Lower lobe of right lung (tissue), 2 donors: ENCODE measurements around the gene EVI5L. TPM values are rescaled to one million over a fixed set of nuclear protein-coding genes. Genes with fewer than 3 reads are reported as not detected.

Experiments used
- ATAC-seq, 2 donors: fragments of 200-7000 bp; cut with Tn5 transposase; one replicate each; pipeline ENCODE4 v1.9.1; 2020 to 2022; ENCODE audit warnings: mild to moderate bottlenecking in 2 of 2, moderate library complexity in 2 of 2
- DNase-seq: peaks from one replicate; pipeline ENCODE4 v3.0.0-alpha.2; 2020
- H3K27ac ChIP-seq: fragments of 200-600 bp; one replicate; pipeline ENCODE4 v1.8.0; 2022
- H3K27me3 ChIP-seq: fragments of 200-600 bp; one replicate; pipeline ENCODE4 v1.8.0; 2022; ENCODE audit warnings: low read depth
- H3K36me3 ChIP-seq: fragments of 200-600 bp; one replicate; pipeline ENCODE4 v1.8.0; 2022; ENCODE audit warnings: mild to moderate bottlenecking
- H3K4me1 ChIP-seq: fragments of 200-600 bp; one replicate; pipeline ENCODE4 v1.8.0; 2022
- H3K4me3 ChIP-seq: fragments of 200-600 bp; one replicate; pipeline ENCODE4 v1.8.0; 2022; ENCODE audit warnings: mild to moderate bottlenecking
- H3K9me3 ChIP-seq: fragments of 200-600 bp; one replicate; pipeline ENCODE4 v1.8.0; 2022
- CTCF ChIP-seq: fragments of 200-600 bp; IDR thresholded peaks from one replicate; pipeline ENCODE4 v1.8.0; 2022; ENCODE audit warnings: antibody characterized with exemption, mild to moderate bottlenecking
- intact Hi-C: fragments of 100-400 bp; cut with DNase I; formaldehyde crosslinking; loops from one replicate; pipeline ENCODE4 v1.11.0; 2022
- total RNA-seq: library from RNA; stranded (reverse); fragmentation: NEBNext Ultra II Directional; extraction: Animal tissue kit (Norgen Biotek cat#: 25700); gene quantifications from one replicate; pipeline ENCODE4 v1.2.1, GENCODE V29; 2021
- donor health status: DM: no; HTN: yes; CAD: no; lungs with severe emphysema.

The EVI5L gene
- total RNA-seq, 1 donor from 2014 or later: 11.7 TPM

- ATAC-seq (no peak), DNase-seq (no peak)
- Histone ChIP-seq H3K27me3 (peaks cover 26% of the 10 kb centered on the region), H3K4me1 (peaks cover 30% of the 10 kb centered on the region), H3K9me3 (no peaks in the 10 kb centered on the region), H3K4me3 (no peak overlapping the region), H3K36me3 (no peaks in the 10 kb centered on the region), H3K27ac (no peak overlapping the region)
- TF ChIP-seq CTCF: no peak
- intact Hi-C loops: no loop called here
These were observed 35.4 kb downstream of the EVI5L start for GRCh38 chr19:7865262-7865911.

GRCh38 chr19:7866399-7867091, 36.5 kb downstream of the EVI5L start:
- Histone ChIP-seq H3K9me3 (no peaks in the 10 kb centered on the region), H3K4me1 (peaks cover 39% of the 10 kb centered on the region), H3K4me3 (no peak overlapping the region), H3K36me3 (no peaks in the 10 kb centered on the region), H3K27me3 (peaks cover 22% of the 10 kb centered on the region), H3K27ac (no peak overlapping the region)
- ATAC-seq: no peak
- TF ChIP-seq CTCF: no peak
- DNase-seq: no peak
- intact Hi-C loops: no loop called here

- intact Hi-C loops: no loop called here
- no peak for DNase-seq
- Histone ChIP-seq H3K4me1 (peaks cover 38% of the 10 kb centered on the region), H3K4me3 (no peak overlapping the region), H3K27me3 (peaks cover 17% of the 10 kb centered on the region), H3K27ac (no peak overlapping the region), H3K9me3 (no peaks in the 10 kb centered on the region), H3K36me3 (no peaks in the 10 kb centered on the region)
- no peak for ATAC-seq
- no peak for TF ChIP-seq CTCF
These were observed 37.2 kb downstream of the EVI5L start for GRCh38 chr19:7867092-7867844.

- Histone ChIP-seq H3K27ac (no peak overlapping the region), H3K36me3 (no peaks in the 10 kb centered on the region), H3K4me1 (peaks cover 42% of the 10 kb centered on the region), H3K4me3 (peak overlapping the region; percentile 55), H3K9me3 (no peaks in the 10 kb centered on the region), H3K27me3 (peaks cover 24% of the 10 kb centered on the region)
- DNase-seq (no peak), ATAC-seq (no peak)
- intact Hi-C loops: no loop called here
- TF ChIP-seq CTCF: no peak
These were observed 38.3 kb downstream of the EVI5L start for GRCh38 chr19:7868326-7868670.

- peak; percentile 88 for TF ChIP-seq CTCF
- H3K4me3 ChIP-seq: peak overlapping the region; percentile 55
- DNase-seq (peak; percentile 83), ATAC-seq (peak; percentile 79 to 81)
- peaks cover 45% of the 10 kb centered on the region for H3K4me1 ChIP-seq
- peaks cover 24% of the 10 kb centered on the region for H3K27me3 ChIP-seq
- no peaks in the 10 kb centered on the region for H3K36me3 ChIP-seq
- no peaks in the 10 kb centered on the region for H3K9me3 ChIP-seq
- H3K27ac ChIP-seq: peak overlapping the region; percentile 42
- intact Hi-C loops: no loop called here
These were observed 38.8 kb downstream of the EVI5L start for GRCh38 chr19:7868671-7869452.
